B cell (primary cell): ENCODE measurements around the gene PRR14L. TPM values are rescaled to one million over a fixed set of nuclear protein-coding genes. Genes with fewer than 3 reads are reported as not detected.
A peak's percentile ranks its signal among the peaks of the same experiment; 100 is the strongest.

ENCODE experiments used
- ATAC-seq: fragments of 200-7000 bp; cut with Tn5 transposase; one replicate; pipeline ENCODE4 v1.10.0; 2021; ENCODE audit warnings: low read depth, mild to moderate bottlenecking, moderate number of reproducible peaks, moderate library complexity
- CTCF ChIA-PET: fragments of 350-600 bp; sonication (Branson Sonifier 250); formaldehyde crosslinking; loops from one replicate; lab custom pipeline; 2021; ENCODE audit warnings: antibody characterized with exemption, inconsistent platforms; lab: Charles Lee
- POLR2A ChIA-PET: fragments of 350-600 bp; sonication (Branson Sonifier 250); formaldehyde crosslinking; loops from one replicate; lab custom pipeline; 2021; ENCODE audit warnings: antibody characterized with exemption; lab: Charles Lee
- DNase-seq: peaks from one replicate; pipeline ENCODE4 v3.0.0; 2013
- H2AFZ ChIP-seq: 2 replicates; pipeline ENCODE4 v1.6.1; 2012; ENCODE audit warnings: mild to moderate bottlenecking, low read depth, low read length; ENCODE audit not compliant: insufficient read depth, poor library complexity, severe bottlenecking
- H3K27ac ChIP-seq, 2 donors: 1 replicate in 1 of 2; 2 replicates in 1 of 2; pipeline ENCODE4 v1.5.1; 2012 to 2013; ENCODE audit warnings: low read length in 2 of 2, mild to moderate bottlenecking in 2 of 2, moderate library complexity in 1 of 2
- H3K27me3 ChIP-seq, 4 experiments: fragments of 200-600 bp in 1 of 4; sonication (generic) in 1 of 4; replicated peaks in 1 of 4; 1 replicate in 2 of 4; 2 replicates in 2 of 4; pipeline versions ENCODE4 v1.6.1 to v1.7.0; 2013 to 2016; ENCODE audit warnings: low read length in 3 of 4, mild to moderate bottlenecking in 2 of 4, mixed read lengths in 1 of 4, moderate library complexity in 1 of 4; ENCODE audit not compliant: insufficient read depth in 4 of 4, control insufficient read depth in 3 of 4; ENCODE audit errors: control extremely low read depth in 1 of 4
- H3K36me3 ChIP-seq, 2 experiments: replicated peaks in 1 of 2; 1 replicate in 1 of 2; 2 replicates in 1 of 2; pipeline versions ENCODE4 v1.6.1 to v1.7.1; 2013; ENCODE audit warnings: low read length in 1 of 2; ENCODE audit not compliant: insufficient read depth in 2 of 2, control insufficient read depth in 1 of 2; ENCODE audit errors: control extremely low read depth in 1 of 2, extremely low read depth in 1 of 2
- H3K4me1 ChIP-seq, 2 donors: fragments of 200-600 bp in 1 of 2; sonication (generic) in 1 of 2; 1 replicate in 1 of 2; 2 replicates in 1 of 2; pipeline versions ENCODE4 v1.5.1 to v1.6.1; 2013 to 2017; ENCODE audit warnings: low read length in 2 of 2; ENCODE audit not compliant: control insufficient read depth in 2 of 2, insufficient read depth in 2 of 2
- H3K4me2 ChIP-seq: replicated peaks from 2 replicates; pipeline ENCODE3; 2012; ENCODE audit warnings: mild to moderate bottlenecking, low read depth, low read length; ENCODE audit not compliant: poor library complexity, severe bottlenecking
- H3K4me3 ChIP-seq, 5 experiments: fragments of 200-600 bp in 1 of 5; sonication (generic) in 1 of 5; 1 replicate in 3 of 5; 2 replicates in 2 of 5; pipeline versions ENCODE4 v1.5.1 to v1.7.0; 2011 to 2016; ENCODE audit warnings: low read length in 4 of 5, mild to moderate bottlenecking in 4 of 5, low read depth in 2 of 5, control low read depth in 1 of 5, moderate library complexity in 1 of 5; ENCODE audit not compliant: insufficient read depth in 1 of 5; ENCODE audit errors: control extremely low read depth in 1 of 5, extremely low read depth in 1 of 5
- H3K79me2 ChIP-seq: fragments of 200-600 bp; sonication (generic); one replicate; pipeline ENCODE4 v1.6.0; 2016; ENCODE audit warnings: low read length; ENCODE audit not compliant: control insufficient read depth, insufficient read depth
- H3K9ac ChIP-seq: fragments of 200-600 bp; sonication (generic); 2 replicates; pipeline ENCODE4 v1.6.1; 2017; ENCODE audit warnings: mild to moderate bottlenecking, low read length, moderate library complexity
- H3K9me3 ChIP-seq, 3 donors: one replicate each; pipeline versions ENCODE4 v1.6.1 to v1.7.1; 2013; ENCODE audit warnings: low read length in 2 of 3; ENCODE audit not compliant: control insufficient read depth in 2 of 3, insufficient read depth in 1 of 3; ENCODE audit errors: control extremely low read depth in 1 of 3
- H4K20me1 ChIP-seq: 2 replicates; pipeline ENCODE4 v1.6.0; 2012; ENCODE audit warnings: mild to moderate bottlenecking, low read length; ENCODE audit not compliant: insufficient read depth, control insufficient read depth, poor library complexity, severe bottlenecking
- H3K27ac Mint-ChIP-seq: one replicate; pipeline ENCODE4 v1.8.0; 2021; ENCODE audit warnings: mixed read lengths
- H3K27me3 Mint-ChIP-seq: one replicate; pipeline ENCODE4 v1.8.0; 2021; ENCODE audit warnings: mixed read lengths
- H3K4me1 Mint-ChIP-seq: one replicate; pipeline ENCODE4 v1.8.0; 2021; ENCODE audit warnings: mixed read lengths
- H3K4me3 Mint-ChIP-seq: one replicate; pipeline ENCODE4 v1.8.0; 2021; ENCODE audit warnings: mixed read lengths
- H3K9me3 Mint-ChIP-seq: one replicate; pipeline ENCODE4 v1.8.0; 2022; ENCODE audit warnings: mixed read lengths; ENCODE audit not compliant: insufficient read depth
- EZH2 ChIP-seq: IDR thresholded peaks from 2 replicates; pipeline ENCODE4 v1.6.1; 2012; ENCODE audit warnings: borderline replicate concordance, low read depth, mild to moderate bottlenecking, moderate library complexity, low read length; ENCODE audit not compliant: insufficient read depth, poor library complexity, severe bottlenecking
- WGBS: methylation state at CpG from one replicate; pipeline ENCODE4 v1.1.5; 2013; ENCODE audit warnings: missing lambda C conversion rate; ENCODE audit not compliant: insufficient coverage; 5-methylcytosine and 5-hydroxymethylcytosine counted together
- intact Hi-C: fragments of 100-400 bp; cut with micrococcal nuclease; formaldehyde crosslinking; loops from one replicate; pipeline ENCODE4 v1.10.0; 2022
- polyA plus RNA-seq: library from polyadenylated mRNA; depleted of rRNA; stranded (reverse); fragments of >200 nt; gene quantifications from 2 replicates; pipeline ENCODE4 v1.2.3, GENCODE V29; 2012
- total RNA-seq, 2 donors: library from RNA; stranded (reverse); fragments of 120-200 nt in 1 of 2; gene quantifications; 1 replicate in 1 of 2; 2 replicates in 1 of 2; pipeline versions ENCODE4 v1.2.3 to v1.2.4, GENCODE V29; 2013 to 2022
- TF ChIP-seq, protein P1 (sequence below): fragments of 200-600 bp; IDR thresholded peaks from one replicate; pipeline ENCODE4 v1.8.0; 2022; ENCODE audit warnings: antibody characterized with exemption, mild to moderate bottlenecking

The PRR14L gene
- total and polyA plus RNA-seq, 2 donors (not counting 1 experiment from before 2014, with no cell fraction given): 8.5 to 69.6 TPM

DNA sequence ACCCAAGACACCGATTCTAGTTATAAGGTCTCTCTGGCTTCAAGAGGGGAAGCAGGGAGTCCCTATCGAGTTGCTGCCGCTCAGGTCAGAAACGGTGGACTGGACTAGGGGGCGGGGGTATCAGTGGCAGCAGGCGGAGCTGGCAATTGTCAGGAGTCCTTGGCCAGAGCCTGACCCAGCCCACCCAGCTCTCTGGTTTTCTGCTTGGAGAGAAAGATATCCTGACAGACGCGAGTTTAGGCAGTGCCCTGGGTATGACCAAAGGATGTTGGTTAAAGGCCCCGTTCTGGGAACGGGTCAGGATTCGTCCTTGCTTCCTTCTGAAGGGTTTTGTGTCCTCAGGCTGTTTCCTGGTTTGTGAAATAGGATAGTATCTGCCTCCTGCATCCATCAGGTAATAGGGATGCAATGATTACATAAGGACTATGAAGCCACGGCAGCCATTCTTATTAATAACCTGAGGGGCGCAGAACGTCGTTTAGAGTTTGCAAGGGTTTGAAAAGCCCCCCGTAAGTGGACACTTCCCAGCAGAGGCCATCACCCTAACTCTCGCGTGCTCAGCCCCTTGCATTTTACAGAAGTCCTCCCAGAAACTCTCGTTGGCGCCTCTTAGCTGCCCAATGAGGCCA is 3.2 kb upstream of the PRR14L start:
- H3K9me3 Mint-ChIP-seq: no peaks in the 10 kb centered on the region
- DNase-seq (no peak), ATAC-seq (peak; percentile 6)
- Histone ChIP-seq H3K27me3 (no peaks in the 10 kb centered on the region), H3K4me3 (peak overlapping the region; percentile 61 to 90 (median 88)), H3K9ac (peak overlapping the region; percentile 83), H2AFZ (peak overlapping the region; percentile 87), H3K9me3 (no peaks in the 10 kb centered on the region), H3K27ac (peak overlapping the region; percentile 92 to 96), H4K20me1 (peaks cover 4% of the 10 kb centered on the region), H3K79me2 (peaks cover 44% of the 10 kb centered on the region), H3K4me2 (peak overlapping the region; percentile 87), H3K4me1 (peaks cover 38 to 43% of the 10 kb centered on the region in 2 donors), H3K36me3 (peaks cover 0 to 4% of the 10 kb centered on the region in 2 experiments)
- TF ChIP-seq, protein P1, sequence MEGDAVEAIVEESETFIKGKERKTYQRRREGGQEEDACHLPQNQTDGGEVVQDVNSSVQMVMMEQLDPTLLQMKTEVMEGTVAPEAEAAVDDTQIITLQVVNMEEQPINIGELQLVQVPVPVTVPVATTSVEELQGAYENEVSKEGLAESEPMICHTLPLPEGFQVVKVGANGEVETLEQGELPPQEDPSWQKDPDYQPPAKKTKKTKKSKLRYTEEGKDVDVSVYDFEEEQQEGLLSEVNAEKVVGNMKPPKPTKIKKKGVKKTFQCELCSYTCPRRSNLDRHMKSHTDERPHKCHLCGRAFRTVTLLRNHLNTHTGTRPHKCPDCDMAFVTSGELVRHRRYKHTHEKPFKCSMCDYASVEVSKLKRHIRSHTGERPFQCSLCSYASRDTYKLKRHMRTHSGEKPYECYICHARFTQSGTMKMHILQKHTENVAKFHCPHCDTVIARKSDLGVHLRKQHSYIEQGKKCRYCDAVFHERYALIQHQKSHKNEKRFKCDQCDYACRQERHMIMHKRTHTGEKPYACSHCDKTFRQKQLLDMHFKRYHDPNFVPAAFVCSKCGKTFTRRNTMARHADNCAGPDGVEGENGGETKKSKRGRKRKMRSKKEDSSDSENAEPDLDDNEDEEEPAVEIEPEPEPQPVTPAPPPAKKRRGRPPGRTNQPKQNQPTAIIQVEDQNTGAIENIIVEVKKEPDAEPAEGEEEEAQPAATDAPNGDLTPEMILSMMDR: no peak
- no peak for TF ChIP-seq EZH2
- no peaks in the 10 kb centered on the region for H3K27me3 Mint-ChIP-seq
- peak overlapping the region; percentile 100 for H3K27ac Mint-ChIP-seq
- intact Hi-C loops: loop anchor here (2.0 to 5.0 kb wide), 6 partner anchors 39 to 1161 kb away; partner anchors contain the start of genes PATZ1, PES1, PIK3IP1 and RNF185
- ChIA-PET CTCF (interaction anchor here (1.0 to 1.4 kb wide), 3 partner anchors 76 to 217 kb away, joined by 3 to 5 read pairs (median 3); no protein-coding TSS in a partner anchor), POLR2A (interaction anchor here (0.6 to 1.0 kb wide), 3 partner anchors 91 to 259 kb away, joined by 3 to 7 read pairs (median 7); partner anchors contain the start of gene PISD)
- WGBS: 12% methylated on average over 19 of the region's 20 CpGs
- peaks cover 50% of the 10 kb centered on the region for H3K4me1 Mint-ChIP-seq
- peak overlapping the region; percentile 99 for H3K4me3 Mint-ChIP-seq
